Suprapubic skin (tissue), 4 donors: ENCODE data around the gene RILPL2. TPM values are rescaled to one million over a fixed set of nuclear protein-coding genes. Genes with fewer than 3 reads are reported as not detected.

Source experiments
- DNase-seq, 2 donors: peaks; one replicate each; pipeline ENCODE4 v3.0.0-alpha.2; 2019; ENCODE audit warnings: low spot score in 2 of 2
- H3K27ac ChIP-seq: fragments of 200-600 bp; sonication (generic); one replicate; pipeline ENCODE4 v1.5.1; 2019
- H3K27me3 ChIP-seq: fragments of 200-600 bp; sonication (generic); one replicate; pipeline ENCODE4 v1.5.1; 2019
- H3K36me3 ChIP-seq: fragments of 200-600 bp; sonication (generic); one replicate; pipeline ENCODE4 v1.5.1; 2019
- H3K4me1 ChIP-seq: fragments of 200-600 bp; sonication (generic); one replicate; pipeline ENCODE4 v1.5.1; 2019
- H3K4me3 ChIP-seq: fragments of 200-600 bp; sonication (generic); one replicate; pipeline ENCODE4 v1.5.1; 2019; ENCODE audit warnings: mild to moderate bottlenecking
- H3K9me3 ChIP-seq: fragments of 200-600 bp; sonication (generic); one replicate; pipeline ENCODE4 v1.5.1; 2019
- CTCF ChIP-seq, 2 donors: fragments of 200-600 bp in 1 of 2; fragments of 450-650 bp in 1 of 2; sonication (generic) in 1 of 2; IDR thresholded peaks; one replicate each; pipeline ENCODE4 v1.5.1; 2016 to 2019; ENCODE audit warnings: antibody characterized with exemption in 2 of 2, mild to moderate bottlenecking in 1 of 2, moderate library complexity in 1 of 2
- EP300 ChIP-seq: sonication (generic); formaldehyde crosslinking; IDR thresholded peaks from one replicate; pipeline ENCODE4 v1.6.1; 2017; ENCODE audit warnings: antibody characterized with exemption
- POLR2A ChIP-seq, 2 donors: fragments of 450-650 bp; IDR thresholded peaks; one replicate each; pipeline ENCODE4 v1.6.1; 2017; ENCODE audit warnings: antibody characterized with exemption in 2 of 2, mild to moderate bottlenecking in 2 of 2, moderate library complexity in 2 of 2
- POLR2AphosphoS5 ChIP-seq, 3 donors: sonication (generic); formaldehyde crosslinking; IDR thresholded peaks; one replicate each; pipeline ENCODE4 v1.6.1; 2017; ENCODE audit warnings: antibody characterized with exemption in 3 of 3
- WGBS: methylation state at CpG from one replicate; pipeline ENCODE4 v1.1.5; 2018; 5-methylcytosine and 5-hydroxymethylcytosine counted together
- total RNA-seq, 4 donors: library from RNA; depleted of rRNA; stranded (reverse); fragments of >200 nt; gene quantifications; one replicate each; pipeline ENCODE4 v1.1.0, GENCODE V29; 2016

Gene RILPL2
- total RNA-seq, 4 donors from 2014 or later, result 3.2 to 6.1 (median 4.3) TPM

GRCh38 chr12:123446333-123446713, 9.8 kb upstream of the RILPL2 start:
- H3K27me3 ChIP-seq, result no peaks in the 10 kb centered on the region
- peaks cover 23% of the 10 kb centered on the region for H3K4me1 ChIP-seq
- DNase-seq, result no peak
- no peaks in the 10 kb centered on the region for H3K36me3 ChIP-seq
- TF ChIP-seq POLR2AphosphoS5 (IDR thresholded peaks at IDR 0.05) (no peak), CTCF (IDR thresholded peaks at IDR 0.05) (no peak), POLR2A (IDR thresholded peaks at IDR 0.05) (no peak), EP300 (no peak)
- H3K9me3 ChIP-seq, result no peaks in the 10 kb centered on the region
- H3K4me3 ChIP-seq, result no peak overlapping the region
- WGBS, result 56% methylated on average over 4 of the region's 4 CpGs
- peak overlapping the region; percentile 31 for H3K27ac ChIP-seq

GRCh38 chr12:123445388-123446332, 9.2 kb upstream of the RILPL2 start:
- no peak for DNase-seq
- Histone ChIP-seq H3K4me1 (peaks cover 23% of the 10 kb centered on the region), H3K4me3 (no peak overlapping the region), H3K9me3 (no peaks in the 10 kb centered on the region), H3K27me3 (no peaks in the 10 kb centered on the region), H3K36me3 (no peaks in the 10 kb centered on the region), H3K27ac (peak overlapping the region; percentile 72)
- TF ChIP-seq CTCF (IDR thresholded peaks at IDR 0.05) (no peak), POLR2A (IDR thresholded peaks at IDR 0.05) (no peak), EP300 (no peak), POLR2AphosphoS5 (IDR thresholded peaks at IDR 0.05) (no peak)
- 33% methylated on average over 16 of the region's 18 CpGs for WGBS

- H3K9me3 ChIP-seq, result no peaks in the 10 kb centered on the region
- no peak for TF ChIP-seq POLR2AphosphoS5 (IDR thresholded peaks at IDR 0.05)
- TF ChIP-seq CTCF (IDR thresholded peaks at IDR 0.05), result no peak
- TF ChIP-seq EP300, result no peak
- no peak for TF ChIP-seq POLR2A (IDR thresholded peaks at IDR 0.05)
- no peaks in the 10 kb centered on the region for H3K27me3 ChIP-seq
- 74% methylated on average over 8 of the region's 8 CpGs for WGBS
- peaks cover 23% of the 10 kb centered on the region for H3K4me1 ChIP-seq
- peak overlapping the region; percentile 10 for H3K27ac ChIP-seq
- DNase-seq, result no peak
- no peaks in the 10 kb centered on the region for H3K36me3 ChIP-seq
- H3K4me3 ChIP-seq, result no peak overlapping the region
Observed at GRCh38 chr12:123444092-123445026, 7.9 kb upstream of the RILPL2 start.

- DNase-seq, result no peak
- TF ChIP-seq EP300 (no peak), CTCF (IDR thresholded peaks at IDR 0.05) (no peak), POLR2A (IDR thresholded peaks at IDR 0.05) (no peak), POLR2AphosphoS5 (IDR thresholded peaks at IDR 0.05) (no peak)
- no peak overlapping the region for H3K27ac ChIP-seq
- no peaks in the 10 kb centered on the region for H3K9me3 ChIP-seq
- H3K36me3 ChIP-seq, result no peaks in the 10 kb centered on the region
- no peak overlapping the region for H3K4me3 ChIP-seq
- peaks cover 23% of the 10 kb centered on the region for H3K4me1 ChIP-seq
- 81% methylated on average over 4 of the region's 4 CpGs for WGBS
- no peaks in the 10 kb centered on the region for H3K27me3 ChIP-seq
Observed at GRCh38 chr12:123442774-123443173, 6.3 kb upstream of the RILPL2 start.
